Hematopoietic multipotent progenitor cell treated with erythropoietin and hydrocortisone succinate and interleukin-3 and kit ligand, for 4 days (in vitro differentiated cells): ENCODE data around the gene UBE2F.
A peak's percentile ranks its signal among the peaks of the same experiment; 100 is the strongest.
"Not testable (repeated sequence)": the region's sequence is repeated elsewhere in the genome, so short reads cannot be mapped to it uniquely, and the experiment has no call there.

ENCODE experiments used
- DNase-seq: peaks from one replicate; pipeline ENCODE4 v3.0.0-alpha.2; 2015

UBE2F gene

DNA sequence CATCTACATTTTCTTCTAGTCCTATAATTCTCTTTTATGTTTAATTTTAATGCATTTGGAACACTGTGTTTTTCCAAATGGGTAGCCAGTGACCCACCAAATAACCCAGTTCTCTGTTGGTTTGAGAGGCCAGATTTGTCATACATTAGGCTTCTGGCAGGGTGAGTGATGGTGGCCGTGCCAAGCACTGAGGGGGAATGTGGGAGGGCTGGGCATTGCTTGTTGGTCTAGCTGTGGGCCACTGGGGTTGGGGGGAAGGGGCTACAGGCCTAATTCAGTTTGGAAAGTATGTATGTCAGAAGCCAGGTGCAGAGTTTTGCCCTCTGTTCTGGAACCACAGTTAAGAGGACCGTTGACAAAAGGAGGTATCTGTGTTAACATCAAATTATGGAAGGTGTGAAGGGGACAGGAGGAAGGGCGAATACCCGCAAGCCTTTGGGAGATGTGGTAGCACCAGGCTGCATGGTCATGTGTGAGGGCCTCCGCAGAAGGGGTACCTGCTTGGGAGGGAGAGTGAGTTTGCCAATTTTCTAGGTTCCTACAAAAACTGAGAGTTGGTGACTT is 55.9 kb downstream of the UBE2F start:
- no peak for DNase-seq

- no peak for DNase-seq
Measured at GRCh38 chr2:238023608-238024007, 56.8 kb downstream of the UBE2F start.

DNA sequence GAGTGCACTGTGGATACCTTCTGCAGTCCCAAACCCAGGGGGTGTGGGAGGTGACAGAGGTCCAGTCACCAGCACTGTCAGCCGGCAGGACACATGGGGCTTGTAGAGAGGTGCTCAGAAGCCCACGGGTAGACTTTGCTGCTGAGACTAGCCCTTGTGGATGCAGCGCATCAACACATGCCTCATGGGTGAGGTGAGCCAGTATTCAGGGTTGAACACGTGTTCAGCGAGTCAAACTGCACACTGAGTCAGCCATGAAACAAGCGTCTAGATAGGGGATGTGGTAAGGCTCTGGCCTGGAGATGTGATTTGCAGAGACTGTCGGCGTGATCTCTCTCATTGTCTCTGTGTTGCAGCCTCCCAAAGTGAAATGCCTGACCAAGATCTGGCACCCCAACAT is 58.2 kb downstream of the UBE2F start:
- DNase-seq, result no peak

DNA sequence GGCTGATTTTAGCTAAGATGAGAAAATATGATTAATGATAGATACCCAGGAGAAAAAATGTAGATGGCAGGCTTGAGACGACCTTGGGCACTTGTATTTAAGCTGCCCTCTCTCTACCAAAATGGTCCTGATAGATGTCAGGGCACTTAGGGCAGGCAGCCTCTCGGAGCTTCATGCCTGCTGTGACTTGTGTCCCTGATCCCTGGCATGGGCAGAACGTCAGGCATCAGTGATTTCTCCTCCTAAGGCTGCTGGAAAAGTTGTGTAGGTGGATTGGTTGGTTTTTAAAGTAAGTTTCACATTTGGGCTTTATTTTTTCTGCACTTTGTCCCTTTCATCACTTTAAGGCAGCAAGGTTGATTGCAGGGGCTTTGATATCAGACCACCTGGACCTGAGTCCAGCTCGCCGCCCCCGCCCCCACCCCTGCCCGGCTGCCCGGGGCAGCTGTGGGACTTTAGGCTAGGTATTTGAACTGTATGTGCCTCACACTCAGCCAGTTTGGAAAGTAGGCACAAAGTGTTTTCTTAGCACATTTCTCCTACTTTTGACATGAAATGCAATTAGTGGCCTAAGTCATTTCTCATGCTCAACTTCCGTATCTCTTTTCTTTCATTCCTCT is 59.0 kb downstream of the UBE2F start:
- no peak for DNase-seq

DNA sequence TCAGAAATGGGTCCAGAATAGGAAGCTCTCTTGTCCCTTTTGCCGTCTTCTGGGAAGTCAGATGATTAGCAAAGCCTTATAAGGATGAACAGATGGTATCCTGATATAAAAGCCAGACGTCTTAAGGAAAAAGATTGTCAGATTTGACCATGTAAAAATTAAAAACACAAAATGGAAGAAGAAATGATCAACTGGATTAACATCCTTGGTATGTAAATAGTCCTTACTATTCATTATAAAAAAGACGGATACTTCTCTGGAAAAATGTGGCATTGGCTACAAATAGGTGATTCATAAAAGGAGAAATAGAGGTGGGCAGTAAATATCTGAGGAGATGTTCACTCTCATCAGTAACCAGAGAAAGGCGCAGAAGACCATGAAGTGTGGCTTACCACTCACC is 60.2 kb downstream of the UBE2F start:
- no peak for DNase-seq

DNA sequence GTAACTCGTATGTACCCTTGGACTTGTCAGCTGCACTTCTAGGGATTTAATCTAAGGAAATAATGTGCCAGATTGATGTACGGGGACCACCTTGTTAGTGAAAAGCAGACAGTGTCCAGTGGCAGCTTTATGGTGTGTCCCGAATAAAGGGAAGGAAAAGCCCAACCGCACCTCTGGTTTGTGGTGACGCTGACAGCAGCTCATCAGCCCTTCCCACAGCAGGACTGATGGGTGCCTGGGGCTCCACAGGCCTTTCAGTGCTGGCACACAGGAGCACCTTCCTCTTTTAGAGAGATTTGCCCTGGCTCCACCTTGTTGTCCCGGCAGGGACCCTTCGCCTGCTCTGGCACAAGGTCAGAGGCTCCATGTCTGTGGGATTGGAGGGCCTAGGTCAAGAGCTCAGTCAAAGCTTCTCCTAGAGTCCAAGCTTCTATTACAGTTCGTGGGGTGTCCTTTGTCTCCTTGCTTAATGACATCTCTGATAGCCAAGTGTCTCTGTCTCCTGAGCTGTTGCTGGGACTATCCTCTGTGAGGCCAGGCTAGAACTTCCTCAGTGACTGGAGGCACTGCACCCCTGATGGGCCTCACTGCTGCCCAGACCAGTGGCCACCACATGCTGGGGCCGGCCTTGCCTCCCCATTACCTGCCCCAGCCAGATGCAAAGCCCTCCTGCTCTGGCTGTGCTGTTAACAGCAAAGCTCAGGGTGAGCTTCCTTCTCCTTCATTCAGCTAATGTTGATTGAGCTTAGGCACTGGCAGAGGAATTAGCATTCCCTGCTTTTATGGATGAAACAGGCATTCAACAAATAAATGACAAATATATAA is 61.0 kb downstream of the UBE2F start:
- peak; percentile 72 for DNase-seq

GRCh38 chr2:238029853-238030252 is 63.0 kb downstream of the UBE2F start:
- DNase-seq, result no peak

DNA sequence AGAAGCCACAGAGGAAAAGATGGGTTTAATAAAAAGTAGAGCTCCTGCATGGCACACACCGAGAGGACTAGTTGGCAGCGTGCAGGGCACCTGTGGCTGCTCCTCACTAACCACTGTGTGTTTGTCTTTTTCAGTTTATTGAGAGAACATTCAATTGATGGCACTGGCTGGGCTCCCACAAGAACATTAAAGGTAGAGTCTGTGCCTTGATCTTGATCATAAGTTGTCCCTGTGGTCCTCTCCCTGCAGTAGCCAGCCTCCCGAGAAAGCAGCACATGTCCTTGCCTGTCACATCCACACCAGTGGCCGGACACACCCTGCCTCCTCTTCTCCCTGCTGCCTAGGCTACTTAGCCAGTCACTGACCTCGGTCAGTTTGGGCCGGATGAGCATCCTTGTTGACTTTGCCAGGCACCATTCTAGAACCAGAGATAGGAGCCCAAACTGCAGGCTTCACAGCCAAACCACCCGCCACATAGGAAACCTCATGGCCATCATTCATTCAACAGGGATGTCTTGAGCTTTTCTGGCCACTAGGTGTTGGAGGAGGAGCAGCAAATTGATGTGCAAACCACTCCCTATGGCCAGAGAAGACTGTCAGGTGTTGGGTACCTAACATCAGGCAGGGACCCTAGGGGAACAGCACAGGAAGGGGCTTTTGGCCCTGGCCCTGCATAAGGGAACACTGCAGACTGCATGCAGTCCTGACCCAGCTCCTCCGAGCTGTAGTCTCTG is 63.8 kb downstream of the UBE2F start:
- no peak for DNase-seq

- no peak for DNase-seq
Measured at GRCh38 chr2:238031751-238032150, 64.9 kb downstream of the UBE2F start.

GRCh38 chr2:238032755-238033337 is 66.0 kb downstream of the UBE2F start:
- DNase-seq, result no peak

DNA sequence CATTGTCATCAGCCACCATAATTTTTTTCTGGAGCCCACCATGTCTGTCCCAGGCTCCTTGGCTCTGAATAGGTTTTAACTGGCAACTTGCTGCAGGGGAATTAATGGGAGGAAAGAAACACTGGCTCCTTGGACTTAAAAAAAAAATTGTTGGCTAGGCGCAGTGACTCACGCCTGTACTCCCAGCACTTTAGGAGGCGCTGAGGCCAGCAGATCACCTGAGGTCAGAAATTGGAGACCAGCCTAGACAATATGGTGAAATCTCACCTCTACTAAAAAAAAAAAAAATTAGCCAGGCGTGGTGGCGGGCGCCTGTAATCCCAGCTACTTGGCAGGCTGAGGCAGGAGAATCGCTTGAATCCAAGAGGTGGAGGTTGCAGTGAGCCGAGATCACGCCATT is 67.2 kb downstream of the UBE2F start:
- DNase-seq, result not testable (repeated sequence)

DNA sequence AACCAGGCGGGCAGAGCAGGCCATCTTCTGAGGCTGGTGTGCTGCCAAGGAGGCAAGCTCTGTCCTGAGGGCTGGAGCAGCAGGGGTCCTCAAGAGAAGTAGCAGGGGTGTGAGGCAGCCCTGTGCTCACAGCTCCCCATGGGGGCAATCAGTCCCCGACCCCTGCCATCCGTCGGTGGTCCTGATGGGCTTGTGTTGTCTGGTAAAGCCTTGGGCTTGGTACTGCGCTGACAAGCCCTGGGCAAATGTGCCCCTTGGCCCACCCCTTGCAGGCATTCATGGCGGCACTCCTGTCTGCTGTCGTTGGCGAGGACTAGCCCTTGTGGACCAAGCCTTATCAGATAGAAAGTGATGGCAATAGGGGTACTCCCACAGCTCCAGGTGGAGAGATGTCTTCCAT is 71.4 kb downstream of the UBE2F start:
- DNase-seq, result no peak

DNA sequence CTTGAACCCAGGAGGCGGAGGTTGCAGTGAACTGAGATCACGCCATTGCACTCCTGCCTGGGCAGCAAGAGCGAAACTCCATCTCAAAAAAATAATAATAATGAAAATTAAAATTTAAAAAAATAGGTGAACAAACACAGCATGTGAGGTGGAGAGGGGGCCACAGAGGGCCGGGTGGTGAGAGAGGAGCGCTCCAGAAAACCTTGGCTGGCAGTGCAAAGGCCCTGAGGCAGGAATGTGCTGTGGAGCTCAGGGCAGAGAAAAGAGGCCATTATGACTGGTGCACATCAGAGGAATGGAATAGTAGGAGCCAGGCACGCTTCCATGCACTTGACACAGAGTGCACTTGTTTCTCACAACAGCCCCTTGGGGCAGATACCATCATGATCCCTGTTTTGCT is 72.3 kb downstream of the UBE2F start:
- DNase-seq, result no peak

- DNase-seq, result no peak
Measured at GRCh38 chr2:238039985-238040384, 73.2 kb downstream of the UBE2F start.

DNA sequence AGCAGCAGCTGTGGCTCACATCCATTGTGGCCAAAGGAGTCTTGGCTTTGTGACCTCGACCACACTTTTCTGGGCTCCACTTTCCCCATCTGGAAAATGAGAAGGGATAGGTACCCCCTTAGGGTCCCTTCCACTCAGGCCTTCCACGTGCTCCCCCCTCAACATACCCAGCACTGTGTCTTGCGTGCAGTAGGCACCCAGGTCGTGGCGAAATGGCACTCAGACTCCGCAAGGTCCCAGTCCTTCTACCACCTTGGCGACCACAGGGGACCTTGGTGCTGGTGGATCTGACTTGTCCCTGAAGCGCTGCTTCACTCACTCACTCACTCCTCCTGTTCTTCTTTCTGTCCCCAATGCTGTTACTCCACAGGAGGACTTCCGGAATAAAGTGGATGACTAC is 74.1 kb downstream of the UBE2F start:
- no peak for DNase-seq

- no peak for DNase-seq
Measured at GRCh38 chr2:238042090-238042489, 75.3 kb downstream of the UBE2F start.

DNA sequence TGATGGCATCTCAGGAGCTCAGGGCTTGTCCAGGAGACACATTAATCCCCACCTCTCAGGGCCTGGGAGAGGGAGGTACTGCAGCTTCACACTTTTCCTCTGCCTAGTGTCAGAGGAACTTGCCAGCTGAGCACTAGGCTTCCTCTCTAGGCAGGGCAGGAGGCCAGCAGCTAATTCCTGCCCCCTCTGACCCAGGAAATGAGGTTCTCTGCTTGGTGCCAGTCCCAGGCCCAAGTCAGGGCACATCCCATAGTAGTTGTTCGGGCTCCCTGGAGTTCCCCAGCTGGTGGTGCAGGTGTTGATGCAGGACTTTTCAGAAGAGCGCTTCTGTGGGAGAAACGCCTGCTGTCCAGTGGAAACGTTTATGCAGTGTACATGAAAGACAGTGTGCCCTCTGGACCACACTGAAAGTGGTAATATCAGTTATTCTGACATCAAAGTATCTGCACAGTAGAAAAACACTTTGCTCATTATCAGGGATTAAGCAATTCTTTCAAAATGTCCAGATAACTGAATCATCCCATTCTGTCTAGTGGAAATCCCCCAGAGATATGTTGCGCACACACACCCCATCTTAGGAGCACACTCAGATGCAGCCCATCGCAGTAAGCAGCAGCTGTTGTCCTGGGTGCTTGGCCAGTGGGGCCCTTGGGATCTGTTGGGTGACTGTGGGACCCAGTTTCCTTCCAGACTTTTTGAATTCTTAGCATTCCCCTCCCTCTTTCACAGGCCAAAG is 76.2 kb downstream of the UBE2F start:
- no peak for DNase-seq

- DNase-seq, result no peak
Measured at GRCh38 chr2:238043851-238044250, 77.0 kb downstream of the UBE2F start.

DNA sequence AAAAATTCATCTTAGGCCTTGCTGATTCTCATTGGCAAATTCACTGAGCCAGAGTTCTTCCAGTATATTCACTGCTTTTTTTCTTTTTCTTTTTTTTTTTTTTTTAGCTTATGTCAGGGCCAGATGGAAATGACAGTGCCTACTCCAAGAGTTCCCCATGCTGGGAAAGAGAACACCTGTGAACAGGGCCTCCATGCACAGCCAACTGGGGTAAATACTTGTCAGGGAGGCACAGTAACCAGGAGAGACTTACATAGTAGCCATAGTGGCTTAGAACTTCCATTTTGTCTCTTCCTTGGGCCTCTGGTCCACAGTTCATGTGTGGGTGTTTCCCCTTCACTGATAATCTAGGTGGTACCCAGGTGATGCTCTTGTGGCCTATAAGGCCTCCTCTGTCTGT is 78.8 kb downstream of the UBE2F start:
- DNase-seq, result no peak

GRCh38 chr2:238046725-238047270 is 80.0 kb downstream of the UBE2F start:
- DNase-seq, result no peak

DNA sequence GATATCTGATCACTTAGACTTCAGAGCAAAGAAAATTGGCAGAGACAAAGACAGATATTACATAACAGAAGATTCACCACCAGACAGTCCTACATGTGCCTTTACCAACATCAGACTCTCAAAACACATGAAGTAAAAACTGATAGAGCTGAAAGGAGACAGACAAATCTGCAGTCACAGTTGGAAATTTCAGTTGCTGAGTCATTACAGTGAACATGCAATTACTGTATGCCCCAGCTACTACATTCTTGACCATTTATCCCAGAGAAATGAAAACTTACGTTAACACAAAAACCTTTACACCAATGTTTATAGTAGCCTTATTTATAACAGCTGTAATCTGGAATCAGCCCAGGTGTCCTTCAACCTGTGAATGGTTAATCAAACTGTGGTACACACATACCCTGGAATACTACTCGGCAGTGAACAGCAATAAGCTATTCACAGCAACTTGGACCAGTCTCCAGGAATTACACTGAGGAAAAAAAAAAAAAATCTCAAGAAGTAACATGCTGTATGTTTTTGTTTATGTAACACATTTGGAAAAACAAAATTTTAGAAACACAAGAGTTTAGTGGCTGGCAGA is 86.5 kb downstream of the UBE2F start:
- DNase-seq, result peak; percentile 46

DNA sequence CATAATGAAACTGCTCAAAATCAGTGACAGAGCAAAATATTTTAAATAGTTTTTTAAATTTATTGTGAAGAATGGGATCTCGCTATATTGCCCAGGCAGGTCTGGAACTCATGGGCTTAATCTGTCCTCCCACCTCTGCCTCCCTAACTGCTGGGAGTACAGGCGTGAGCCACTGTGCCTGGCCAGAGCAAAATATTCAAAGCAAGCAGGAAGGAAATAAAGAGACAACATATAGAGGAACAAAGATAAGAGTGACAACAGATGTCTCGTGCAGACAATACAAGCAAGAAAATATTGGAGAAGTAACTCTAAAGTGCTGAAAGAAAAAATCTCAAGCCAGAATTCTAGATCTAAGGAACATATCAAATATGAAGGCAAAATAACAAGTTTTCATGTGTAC is 89.0 kb downstream of the UBE2F start:
- peak; percentile 51 for DNase-seq
